H1 (cell line): ENCODE measurements around the gene SLC27A1. TPM values are rescaled to one million over a fixed set of nuclear protein-coding genes. Genes with fewer than 3 reads are reported as not detected.

Experiments
- CEBPB ChIP-seq: IDR thresholded peaks from 2 replicates; pipeline ENCODE4 v1.6.1; 2012; ENCODE audit warnings: low read depth, low read length
- EP300 ChIP-seq, 2 experiments: IDR thresholded peaks; 1 replicate in 1 of 2; 2 replicates in 1 of 2; pipeline ENCODE4 v1.6.1; 2011 to 2012; ENCODE audit warnings: low read depth in 2 of 2, low read length in 2 of 2, mild to moderate bottlenecking in 2 of 2, borderline replicate concordance in 1 of 2, inconsistent platforms in 1 of 2, moderate library complexity in 1 of 2
- GABPA ChIP-seq: IDR thresholded peaks from 2 replicates; pipeline ENCODE4 v1.6.1; 2011; ENCODE audit warnings: mild to moderate bottlenecking, low read length, moderate library complexity, borderline replicate concordance; ENCODE audit not compliant: insufficient read depth
- KDM5A ChIP-seq: fragments of 200-600 bp; IDR thresholded peaks from 2 replicates; pipeline ENCODE4 v1.7.1; 2012; ENCODE audit warnings: mild to moderate bottlenecking, low read length, inconsistent platforms, mixed read lengths
- POLR2A ChIP-seq, 2 experiments: IDR thresholded peaks; 1 replicate in 1 of 2; 2 replicates in 1 of 2; pipeline ENCODE4 v1.6.1; 2011; ENCODE audit warnings: low read depth in 2 of 2, low read length in 2 of 2, mild to moderate bottlenecking in 2 of 2; ENCODE audit errors: control extremely low read depth in 1 of 2
- POLR2AphosphoS5 ChIP-seq: IDR thresholded peaks from 2 replicates; pipeline ENCODE4 v1.6.1; 2011; ENCODE audit warnings: low read depth, low read length
- POU5F1 ChIP-seq: IDR thresholded peaks from 2 replicates; pipeline ENCODE4 v1.6.1; 2011; ENCODE audit warnings: low read depth, mild to moderate bottlenecking, low read length, moderate library complexity
- SIX5 ChIP-seq: IDR thresholded peaks from 2 replicates; pipeline ENCODE4 v1.6.1; 2011; ENCODE audit warnings: mild to moderate bottlenecking, low read depth, low read length
- polyA plus RNA-seq, 7 experiments: library from polyadenylated mRNA; depleted of rRNA in 3 of 7; stranded (reverse) in 5 of 7; unstranded in 2 of 7; fragments of >200 nt in 5 of 7; fragments of 200-250 nt in 2 of 7; gene quantifications; 1 replicate in 5 of 7; 2 replicates in 1 of 7; 4 replicates in 1 of 7; pipeline versions ENCODE4 v1.2.1 to v1.2.3, GENCODE V29; 2011 to 2013; ENCODE audit warnings: missing spikeins in 2 of 7, mixed read lengths in 2 of 7
- total RNA-seq: library from RNA; stranded (reverse); fragmentation: NEBNext Ultra II Directional; extraction: Animal tissue kit (Norgen Biotek cat#: 25700); gene quantifications from 2 replicates; pipeline ENCODE4 v1.2.1, GENCODE V29; 2021
- TF ChIP-seq, protein P1 (sequence below): IDR thresholded peaks from 2 replicates; pipeline ENCODE4 v1.6.1; 2012; ENCODE audit warnings: inconsistent platforms

SLC27A1 gene
- total and polyA plus RNA-seq, 2 of the 8 experiments (the other 6 are each of a cell fraction or from before 2014, with no cell fraction given) = 7.5 to 9.1 TPM

DNA sequence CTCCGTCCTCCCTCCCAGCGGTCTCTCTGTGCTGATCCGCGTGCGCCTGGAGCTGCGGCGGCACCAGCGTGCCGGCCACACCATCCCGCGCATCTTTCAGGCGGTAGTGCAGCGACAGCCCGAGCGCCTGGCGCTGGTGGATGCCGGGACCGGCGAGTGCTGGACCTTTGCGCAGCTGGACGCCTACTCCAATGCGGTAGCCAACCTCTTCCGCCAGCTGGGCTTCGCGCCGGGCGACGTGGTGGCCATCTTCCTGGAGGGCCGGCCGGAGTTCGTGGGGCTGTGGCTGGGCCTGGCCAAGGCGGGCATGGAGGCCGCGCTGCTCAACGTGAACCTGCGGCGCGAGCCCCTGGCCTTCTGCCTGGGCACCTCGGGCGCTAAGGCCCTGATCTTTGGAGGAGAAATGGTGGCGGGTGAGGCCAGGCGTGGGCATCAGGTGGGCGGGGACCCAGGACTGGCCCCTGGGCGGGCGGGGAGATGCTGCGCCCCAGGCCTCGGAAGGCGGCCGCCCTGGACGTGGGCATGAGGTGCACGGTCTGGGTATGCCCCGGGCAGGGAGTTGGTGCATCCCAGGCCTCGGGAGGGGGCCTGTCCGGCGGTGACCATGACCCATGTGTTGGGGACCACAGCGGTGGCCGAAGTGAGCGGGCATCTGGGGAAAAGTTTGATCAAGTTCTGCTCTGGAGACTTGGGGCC is 16.4 kb downstream of the SLC27A1 start (continued):
- TF ChIP-seq, protein P1, sequence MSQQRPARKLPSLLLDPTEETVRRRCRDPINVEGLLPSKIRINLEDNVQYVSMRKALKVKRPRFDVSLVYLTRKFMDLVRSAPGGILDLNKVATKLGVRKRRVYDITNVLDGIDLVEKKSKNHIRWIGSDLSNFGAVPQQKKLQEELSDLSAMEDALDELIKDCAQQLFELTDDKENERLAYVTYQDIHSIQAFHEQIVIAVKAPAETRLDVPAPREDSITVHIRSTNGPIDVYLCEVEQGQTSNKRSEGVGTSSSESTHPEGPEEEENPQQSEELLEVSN = no peak
- no peak for TF ChIP-seq POU5F1
- no peak for TF ChIP-seq EP300 (IDR thresholded peaks at IDR 0.05; ENCODE audit: borderline replicate concordance in 1 of 2, low read depth in 2 of 2, low read length in 2 of 2)
- TF ChIP-seq GABPA = no peak
- no peak for TF ChIP-seq SIX5
- TF ChIP-seq CEBPB = no peak
- TF ChIP-seq KDM5A = no peak
- TF ChIP-seq POLR2AphosphoS5 = no peak
- no peak for TF ChIP-seq POLR2A (IDR thresholded peaks at IDR 0.05; ENCODE audit: control extremely low read depth in 1 of 2, low read depth in 2 of 2, low read length in 2 of 2)
